CD4-positive, alpha-beta memory T cell (primary cell): ENCODE data around the gene CHST7. TPM values are rescaled to one million over a fixed set of nuclear protein-coding genes. Genes with fewer than 3 reads are reported as not detected.

Experiments used
- polyA plus RNA-seq, 2 donors: library from polyadenylated mRNA; unstranded; fragments of 300-500 nt; fragmentation: Illumina TruSeq; gene quantifications; one replicate each; pipeline ENCODE4 v1.2.3, GENCODE V29; 2021
- total RNA-seq, 2 experiments: library from RNA; stranded (reverse); gene quantifications; one replicate each; pipeline ENCODE4 v1.2.3, GENCODE V29; 2021

The CHST7 gene
- total and polyA plus RNA-seq, 4 experiments from 2014 or later, result 8.9 to 16.2 (median 11.6) TPM

Other genes starting within 250 kb of the CHST7 start
- gene ZNF674, start 28.3 kb upstream of the CHST7 start, total RNA-seq, result 1 to 10 TPM; 6.0 to 8.6 TPM
- gene ZNF674, start 28.3 kb upstream of the CHST7 start, polyA plus RNA-seq, result 1 to 10 TPM in 1 of 2 donors, under 1 TPM in 1; 0.22 to 1.4 TPM
- 1 to 10 TPM; 2.8 to 3.5 TPM for gene SLC9A7, start 185.4 kb downstream of the CHST7 start, total RNA-seq
- 1 to 10 TPM in 1 of 2 donors, under 1 TPM in 1; 0.42 to 1.2 TPM for gene SLC9A7, start 185.4 kb downstream of the CHST7 start, polyA plus RNA-seq